ENCODE measurements around the gene CREB3L1.

CREB3L1 gene

GRCh38 chr11:46277622-46278386 is at the start of gene CREB3L1:
TSS of gene CREB3L1 (plus strand) at chr11:46277662. CDS start at chr11:46278112, 450 bp downstream.
- TF ChIP-seq, protein P1, sequence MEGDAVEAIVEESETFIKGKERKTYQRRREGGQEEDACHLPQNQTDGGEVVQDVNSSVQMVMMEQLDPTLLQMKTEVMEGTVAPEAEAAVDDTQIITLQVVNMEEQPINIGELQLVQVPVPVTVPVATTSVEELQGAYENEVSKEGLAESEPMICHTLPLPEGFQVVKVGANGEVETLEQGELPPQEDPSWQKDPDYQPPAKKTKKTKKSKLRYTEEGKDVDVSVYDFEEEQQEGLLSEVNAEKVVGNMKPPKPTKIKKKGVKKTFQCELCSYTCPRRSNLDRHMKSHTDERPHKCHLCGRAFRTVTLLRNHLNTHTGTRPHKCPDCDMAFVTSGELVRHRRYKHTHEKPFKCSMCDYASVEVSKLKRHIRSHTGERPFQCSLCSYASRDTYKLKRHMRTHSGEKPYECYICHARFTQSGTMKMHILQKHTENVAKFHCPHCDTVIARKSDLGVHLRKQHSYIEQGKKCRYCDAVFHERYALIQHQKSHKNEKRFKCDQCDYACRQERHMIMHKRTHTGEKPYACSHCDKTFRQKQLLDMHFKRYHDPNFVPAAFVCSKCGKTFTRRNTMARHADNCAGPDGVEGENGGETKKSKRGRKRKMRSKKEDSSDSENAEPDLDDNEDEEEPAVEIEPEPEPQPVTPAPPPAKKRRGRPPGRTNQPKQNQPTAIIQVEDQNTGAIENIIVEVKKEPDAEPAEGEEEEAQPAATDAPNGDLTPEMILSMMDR (IDR thresholded peaks at IDR 0.05) = no peak
- DNase-seq (ENCODE audit: low spot score) = no peak
- Histone ChIP-seq H3K4me3 (peak within 1 kb of the TSS; percentile 73), H3K27ac (peak within 1 kb of the TSS; percentile 0 to 74)

DNA sequence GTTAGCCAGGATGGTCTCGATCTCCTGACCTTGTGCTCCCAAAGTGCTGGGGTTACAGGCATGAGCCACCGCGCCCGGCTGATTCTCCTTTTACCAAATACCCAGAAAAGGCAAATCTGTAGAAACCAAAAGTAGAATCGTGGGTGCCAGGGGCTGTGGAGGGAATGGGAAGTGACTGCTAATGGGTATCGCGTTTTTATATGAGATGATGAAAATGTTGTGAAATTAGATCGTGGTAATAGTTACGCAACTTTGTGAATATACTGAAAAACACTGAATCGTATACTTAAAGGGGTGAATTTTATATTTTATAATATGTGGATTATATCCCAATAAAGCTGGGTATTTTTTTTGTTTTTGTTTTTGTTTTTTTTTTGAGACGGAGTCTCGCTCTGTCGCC is 48.2 kb upstream of the CREB3L1 start:
- TF ChIP-seq, protein P1 (IDR thresholded peaks at IDR 0.05) = no peak
- no peak overlapping the region for H3K27ac ChIP-seq

GRCh38 chr11:46234311-46234710 is 43.2 kb upstream of the CREB3L1 start:
- H3K27ac ChIP-seq = no peak overlapping the region
- TF ChIP-seq, protein P1 (IDR thresholded peaks at IDR 0.05) = no peak
- no peak for DNase-seq (ENCODE audit: low spot score)

More for the DNA sequence above, 48.2 kb upstream of the CREB3L1 start:
- no peak overlapping the region for H3K4me3 ChIP-seq
- no peak for DNase-seq (ENCODE audit: low spot score)

GRCh38 chr11:46235777-46236688 is 41.4 kb upstream of the CREB3L1 start:
- peak overlapping the region in 1 of 2 donors; percentile 17 for H3K27ac ChIP-seq
- no peak overlapping the region for H3K4me3 ChIP-seq
- DNase-seq (ENCODE audit: low spot score) = no peak
- TF ChIP-seq, protein P1 (IDR thresholded peaks at IDR 0.05) = no peak

More at GRCh38 chr11:46234311-46234710, 43.2 kb upstream of the CREB3L1 start:
- no peak overlapping the region for H3K4me3 ChIP-seq

DNA sequence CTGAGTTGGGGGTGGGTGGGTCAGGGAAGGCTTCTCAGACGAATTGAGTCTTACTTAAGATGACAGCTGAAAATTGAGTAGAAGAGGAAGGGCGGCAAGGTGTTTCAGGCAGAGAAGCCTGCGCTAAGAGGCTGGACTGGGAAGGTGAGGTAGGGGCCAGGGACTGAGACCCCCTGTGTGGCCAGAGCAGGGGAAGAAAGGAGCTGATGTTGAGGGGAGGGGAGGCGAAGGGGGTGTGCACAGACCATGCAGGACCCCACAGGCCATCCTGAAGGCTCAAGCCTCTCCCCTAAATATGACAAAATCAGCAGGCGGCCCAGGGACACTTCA is 40.6 kb upstream of the CREB3L1 start:
- Histone ChIP-seq H3K27ac (peak overlapping the region in 1 of 2 donors; percentile 17), H3K4me3 (peak overlapping the region; percentile 68)
- DNase-seq (ENCODE audit: low spot score) = no peak
- TF ChIP-seq, protein P1 (IDR thresholded peaks at IDR 0.05) = no peak

GRCh38 chr11:46237248-46238077 is 40.0 kb upstream of the CREB3L1 start:
- Histone ChIP-seq H3K27ac (peak overlapping the region; percentile 60 to 83), H3K4me3 (peak overlapping the region; percentile 68)
- no peak for DNase-seq (ENCODE audit: low spot score)
- TF ChIP-seq, protein P1 (IDR thresholded peaks at IDR 0.05) = no peak

Measured in coronary artery (tissue), 2 donors.